B cell (primary cell): ENCODE data around the gene GADL1. TPM values are rescaled to one million over a fixed set of nuclear protein-coding genes. Genes with fewer than 3 reads are reported as not detected.

Experiments
- ATAC-seq: fragments of 200-7000 bp; cut with Tn5 transposase; one replicate; pipeline ENCODE4 v1.10.0; 2021; ENCODE audit warnings: low read depth, mild to moderate bottlenecking, moderate number of reproducible peaks, moderate library complexity
- CTCF ChIA-PET: fragments of 350-600 bp; sonication (Branson Sonifier 250); formaldehyde crosslinking; loops from one replicate; lab custom pipeline; 2021; ENCODE audit warnings: antibody characterized with exemption, inconsistent platforms; lab: Charles Lee
- POLR2A ChIA-PET: fragments of 350-600 bp; sonication (Branson Sonifier 250); formaldehyde crosslinking; loops from one replicate; lab custom pipeline; 2021; ENCODE audit warnings: antibody characterized with exemption; lab: Charles Lee
- DNase-seq: peaks from one replicate; pipeline ENCODE4 v3.0.0; 2013
- H2AFZ ChIP-seq: 2 replicates; pipeline ENCODE4 v1.6.1; 2012; ENCODE audit warnings: mild to moderate bottlenecking, low read depth, low read length; ENCODE audit not compliant: insufficient read depth, poor library complexity, severe bottlenecking
- H3K27ac ChIP-seq, 2 donors: 1 replicate in 1 of 2; 2 replicates in 1 of 2; pipeline ENCODE4 v1.5.1; 2012 to 2013; ENCODE audit warnings: low read length in 2 of 2, mild to moderate bottlenecking in 2 of 2, moderate library complexity in 1 of 2
- H3K27me3 ChIP-seq, 4 experiments: fragments of 200-600 bp in 1 of 4; sonication (generic) in 1 of 4; replicated peaks in 1 of 4; 1 replicate in 2 of 4; 2 replicates in 2 of 4; pipeline versions ENCODE4 v1.6.1 to v1.7.0; 2013 to 2016; ENCODE audit warnings: low read length in 3 of 4, mild to moderate bottlenecking in 2 of 4, mixed read lengths in 1 of 4, moderate library complexity in 1 of 4; ENCODE audit not compliant: insufficient read depth in 4 of 4, control insufficient read depth in 3 of 4; ENCODE audit errors: control extremely low read depth in 1 of 4
- H3K36me3 ChIP-seq, 2 experiments: replicated peaks in 1 of 2; 1 replicate in 1 of 2; 2 replicates in 1 of 2; pipeline versions ENCODE4 v1.6.1 to v1.7.1; 2013; ENCODE audit warnings: low read length in 1 of 2; ENCODE audit not compliant: insufficient read depth in 2 of 2, control insufficient read depth in 1 of 2; ENCODE audit errors: control extremely low read depth in 1 of 2, extremely low read depth in 1 of 2
- H3K4me1 ChIP-seq, 2 donors: fragments of 200-600 bp in 1 of 2; sonication (generic) in 1 of 2; 1 replicate in 1 of 2; 2 replicates in 1 of 2; pipeline versions ENCODE4 v1.5.1 to v1.6.1; 2013 to 2017; ENCODE audit warnings: low read length in 2 of 2; ENCODE audit not compliant: control insufficient read depth in 2 of 2, insufficient read depth in 2 of 2
- H3K4me2 ChIP-seq: replicated peaks from 2 replicates; pipeline ENCODE3; 2012; ENCODE audit warnings: mild to moderate bottlenecking, low read depth, low read length; ENCODE audit not compliant: poor library complexity, severe bottlenecking
- H3K4me3 ChIP-seq, 5 experiments: fragments of 200-600 bp in 1 of 5; sonication (generic) in 1 of 5; 1 replicate in 3 of 5; 2 replicates in 2 of 5; pipeline versions ENCODE4 v1.5.1 to v1.7.0; 2011 to 2016; ENCODE audit warnings: low read length in 4 of 5, mild to moderate bottlenecking in 4 of 5, low read depth in 2 of 5, control low read depth in 1 of 5, moderate library complexity in 1 of 5; ENCODE audit not compliant: insufficient read depth in 1 of 5; ENCODE audit errors: control extremely low read depth in 1 of 5, extremely low read depth in 1 of 5
- H3K79me2 ChIP-seq: fragments of 200-600 bp; sonication (generic); one replicate; pipeline ENCODE4 v1.6.0; 2016; ENCODE audit warnings: low read length; ENCODE audit not compliant: control insufficient read depth, insufficient read depth
- H3K9ac ChIP-seq: fragments of 200-600 bp; sonication (generic); 2 replicates; pipeline ENCODE4 v1.6.1; 2017; ENCODE audit warnings: mild to moderate bottlenecking, low read length, moderate library complexity
- H3K9me3 ChIP-seq, 3 donors: one replicate each; pipeline versions ENCODE4 v1.6.1 to v1.7.1; 2013; ENCODE audit warnings: low read length in 2 of 3; ENCODE audit not compliant: control insufficient read depth in 2 of 3, insufficient read depth in 1 of 3; ENCODE audit errors: control extremely low read depth in 1 of 3
- H4K20me1 ChIP-seq: 2 replicates; pipeline ENCODE4 v1.6.0; 2012; ENCODE audit warnings: mild to moderate bottlenecking, low read length; ENCODE audit not compliant: insufficient read depth, control insufficient read depth, poor library complexity, severe bottlenecking
- H3K27ac Mint-ChIP-seq: one replicate; pipeline ENCODE4 v1.8.0; 2021; ENCODE audit warnings: mixed read lengths
- H3K27me3 Mint-ChIP-seq: one replicate; pipeline ENCODE4 v1.8.0; 2021; ENCODE audit warnings: mixed read lengths
- H3K4me1 Mint-ChIP-seq: one replicate; pipeline ENCODE4 v1.8.0; 2021; ENCODE audit warnings: mixed read lengths
- H3K4me3 Mint-ChIP-seq: one replicate; pipeline ENCODE4 v1.8.0; 2021; ENCODE audit warnings: mixed read lengths
- H3K9me3 Mint-ChIP-seq: one replicate; pipeline ENCODE4 v1.8.0; 2022; ENCODE audit warnings: mixed read lengths; ENCODE audit not compliant: insufficient read depth
- CTCF ChIP-seq: fragments of 200-600 bp; IDR thresholded peaks from one replicate; pipeline ENCODE4 v1.8.0; 2022; ENCODE audit warnings: antibody characterized with exemption, mild to moderate bottlenecking
- EZH2 ChIP-seq: IDR thresholded peaks from 2 replicates; pipeline ENCODE4 v1.6.1; 2012; ENCODE audit warnings: borderline replicate concordance, low read depth, mild to moderate bottlenecking, moderate library complexity, low read length; ENCODE audit not compliant: insufficient read depth, poor library complexity, severe bottlenecking
- WGBS: methylation state at CpG from one replicate; pipeline ENCODE4 v1.1.5; 2013; ENCODE audit warnings: missing lambda C conversion rate; ENCODE audit not compliant: insufficient coverage; 5-methylcytosine and 5-hydroxymethylcytosine counted together
- intact Hi-C: fragments of 100-400 bp; cut with micrococcal nuclease; formaldehyde crosslinking; loops from one replicate; pipeline ENCODE4 v1.10.0; 2022
- polyA plus RNA-seq: library from polyadenylated mRNA; depleted of rRNA; stranded (reverse); fragments of >200 nt; gene quantifications from 2 replicates; pipeline ENCODE4 v1.2.3, GENCODE V29; 2012
- total RNA-seq, 2 donors: library from RNA; stranded (reverse); fragments of 120-200 nt in 1 of 2; gene quantifications; 1 replicate in 1 of 2; 2 replicates in 1 of 2; pipeline versions ENCODE4 v1.2.3 to v1.2.4, GENCODE V29; 2013 to 2022

The GADL1 gene
- total and polyA plus RNA-seq, 2 donors (not counting 1 experiment from before 2014, with no cell fraction given) = not detected

GRCh38 chr3:30707825-30708224 is 186.6 kb downstream of the GADL1 start:
- H3K79me2 ChIP-seq = no peaks in the 10 kb centered on the region
- ChIA-PET CTCF (interaction anchor here (1.2 kb wide), 1 partner anchor 15 kb away, joined by 3 read pairs; no protein-coding TSS in a partner anchor), POLR2A (no interaction called here)
- H3K36me3 ChIP-seq = no peaks in the 10 kb centered on the region
- H3K4me2 ChIP-seq = no peak overlapping the region
- intact Hi-C loops = no loop called here
- H3K27me3 Mint-ChIP-seq = no peaks in the 10 kb centered on the region
- ATAC-seq = no peak
- H2AFZ ChIP-seq = no peak overlapping the region
- DNase-seq = no peak
- H3K4me1 Mint-ChIP-seq = peaks cover 8% of the 10 kb centered on the region
- H4K20me1 ChIP-seq = no peaks in the 10 kb centered on the region
- peaks cover 0 to 3% of the 10 kb centered on the region in 2 donors for H3K4me1 ChIP-seq
- no peak overlapping the region for H3K4me3 Mint-ChIP-seq
- H3K4me3 ChIP-seq = no peak overlapping the region
- WGBS = no CpG with 5 or more reads among the region's 4 CpGs
- no peak for TF ChIP-seq EZH2
- no peak for TF ChIP-seq CTCF
- H3K9ac ChIP-seq = no peak overlapping the region
- H3K9me3 ChIP-seq = peaks cover 0 to 4% (median 0%) of the 10 kb centered on the region in 3 donors
- no peaks in the 10 kb centered on the region for H3K27me3 ChIP-seq
- H3K9me3 Mint-ChIP-seq = peaks cover 7% of the 10 kb centered on the region
- H3K27ac ChIP-seq = no peak overlapping the region
- no peak overlapping the region for H3K27ac Mint-ChIP-seq

GRCh38 chr3:30704931-30705890 is 189.2 kb downstream of the GADL1 start:
- Histone ChIP-seq H3K27me3 (no peaks in the 10 kb centered on the region), H3K4me3 (no peak overlapping the region), H3K36me3 (no peaks in the 10 kb centered on the region), H2AFZ (no peak overlapping the region), H3K27ac (no peak overlapping the region), H3K79me2 (no peaks in the 10 kb centered on the region), H3K4me2 (no peak overlapping the region), H4K20me1 (no peaks in the 10 kb centered on the region), H3K9ac (no peak overlapping the region), H3K9me3 (peaks cover 0 to 4% (median 0%) of the 10 kb centered on the region in 3 donors), H3K4me1 (no peaks in the 10 kb centered on the region)
- DNase-seq (no peak), ATAC-seq (no peak)
- no peak overlapping the region for H3K4me3 Mint-ChIP-seq
- TF ChIP-seq CTCF (no peak), EZH2 (no peak)
- no peaks in the 10 kb centered on the region for H3K27me3 Mint-ChIP-seq
- intact Hi-C loops = no loop called here
- no peak overlapping the region for H3K27ac Mint-ChIP-seq
- H3K9me3 Mint-ChIP-seq = peaks cover 7% of the 10 kb centered on the region
- CTCF ChIA-PET = no interaction called here
- 94% methylated on average over 7 of the region's 9 CpGs for WGBS
- POLR2A ChIA-PET = interaction anchor here (0.6 kb wide), 1 partner anchor 11 kb away, joined by 4 read pairs; no protein-coding TSS in a partner anchor
- peaks cover 2% of the 10 kb centered on the region for H3K4me1 Mint-ChIP-seq
